Mesendoderm (in vitro differentiated cells): Measurements from ENCODE around the gene MAGI2.
A peak's percentile ranks its signal among the peaks of the same experiment; 100 is the strongest.
"Not testable (repeated sequence)": the region's sequence is repeated elsewhere in the genome, so short reads cannot be mapped to it uniquely, and the experiment has no call there.

Experiments used
- DNase-seq: peaks from one replicate; pipeline ENCODE4 v3.0.0; 2013
- H2AK5ac ChIP-seq: 2 replicates; pipeline ENCODE4 v1.6.1; 2013; ENCODE audit warnings: low read length, inconsistent platforms
- H2BK120ac ChIP-seq: 2 replicates; pipeline ENCODE4 v1.6.1; 2013; ENCODE audit warnings: low read depth, mild to moderate bottlenecking, low read length, moderate library complexity, mixed read lengths
- H2BK15ac ChIP-seq: replicated peaks from 2 replicates; pipeline ENCODE4 v1.6.1; 2013; ENCODE audit warnings: low read depth, mild to moderate bottlenecking, moderate library complexity
- H2BK5ac ChIP-seq: 2 replicates; pipeline ENCODE4 v1.6.1; 2013; ENCODE audit warnings: low read length, inconsistent platforms
- H3K18ac ChIP-seq: 2 replicates; pipeline ENCODE4 v1.6.1; 2013; ENCODE audit warnings: mild to moderate bottlenecking, low read length, mixed read lengths
- H3K23ac ChIP-seq: one replicate; pipeline ENCODE4 v1.6.1; 2013; ENCODE audit warnings: low read length
- H3K27ac ChIP-seq: 2 replicates; pipeline ENCODE4 v1.5.1; 2013; ENCODE audit warnings: low read depth, mild to moderate bottlenecking, inconsistent platforms, low read length, moderate library complexity
- H3K27me3 ChIP-seq: 2 replicates; pipeline ENCODE4 v1.6.1; 2013; ENCODE audit warnings: low read length, control low read depth, mild to moderate bottlenecking, inconsistent platforms; ENCODE audit not compliant: insufficient read depth, poor library complexity
- H3K36me3 ChIP-seq: 2 replicates; pipeline ENCODE4 v1.6.1; 2013; ENCODE audit warnings: low read length, inconsistent platforms; ENCODE audit not compliant: control insufficient read depth, insufficient read depth
- H3K4ac ChIP-seq: one replicate; pipeline ENCODE4 v1.6.1; 2013; ENCODE audit warnings: low read depth, mild to moderate bottlenecking, low read length, moderate library complexity
- H3K4me1 ChIP-seq: 2 replicates; pipeline ENCODE4 v1.6.1; 2013; ENCODE audit warnings: low read depth, low read length, inconsistent platforms; ENCODE audit not compliant: control insufficient read depth
- H3K4me2 ChIP-seq: 2 replicates; pipeline ENCODE4 v1.6.1; 2013; ENCODE audit warnings: low read length
- H3K4me3 ChIP-seq: 2 replicates; pipeline ENCODE4 v1.5.1; 2013; ENCODE audit warnings: mild to moderate bottlenecking, low read length
- H3K56ac ChIP-seq: one replicate; pipeline ENCODE4 v1.6.1; 2013; ENCODE audit warnings: low read length
- H3K79me1 ChIP-seq: 2 replicates; pipeline ENCODE4 v1.6.1; 2013; ENCODE audit warnings: low read length, inconsistent platforms
- H3K79me2 ChIP-seq: 2 replicates; pipeline ENCODE4 v1.6.1; 2013; ENCODE audit warnings: mild to moderate bottlenecking, low read length; ENCODE audit not compliant: control insufficient read depth, insufficient read depth
- H3K9ac ChIP-seq: 2 replicates; pipeline ENCODE4 v1.6.1; 2013; ENCODE audit warnings: low read length, inconsistent platforms
- H4K5ac ChIP-seq: one replicate; pipeline ENCODE4 v1.6.1; 2013; ENCODE audit warnings: low read length
- H4K8ac ChIP-seq: one replicate; pipeline ENCODE4 v1.6.1; 2013; ENCODE audit warnings: low read depth, mild to moderate bottlenecking, control low read depth, low read length, moderate library complexity
- WGBS: extraction: QIAGEN DNeasy Blood & Tissue Kit; methylation state at CpG from one replicate; pipeline ENCODE4 v1.1.7; 2013; ENCODE audit warnings: low lambda C conversion rate, missing lambda C conversion rate; ENCODE audit not compliant: insufficient coverage; ENCODE audit errors: extremely low coverage; 5-methylcytosine and 5-hydroxymethylcytosine counted together

MAGI2 gene

GRCh38 chr7:78514634-78515033, 938.8 kb downstream of the MAGI2 start:
- no peak overlapping the region for H3K23ac ChIP-seq
- H3K4me1 ChIP-seq, result no peaks in the 10 kb centered on the region
- WGBS, result no CpG with 5 or more reads among the region's 6 CpGs
- no peak overlapping the region for H4K5ac ChIP-seq
- H2AK5ac ChIP-seq, result no peak overlapping the region
- H2BK15ac ChIP-seq, result no peak overlapping the region
- H3K9ac ChIP-seq, result no peak overlapping the region
- no peaks in the 10 kb centered on the region for H3K27me3 ChIP-seq
- no peak overlapping the region for H3K4me3 ChIP-seq
- DNase-seq, result no peak
- no peak overlapping the region for H2BK5ac ChIP-seq
- H3K79me1 ChIP-seq, result no peaks in the 10 kb centered on the region
- H3K56ac ChIP-seq, result no peak overlapping the region
- no peak overlapping the region for H4K8ac ChIP-seq
- no peaks in the 10 kb centered on the region for H3K36me3 ChIP-seq
- H2BK120ac ChIP-seq, result no peak overlapping the region
- H3K4ac ChIP-seq, result no peak overlapping the region
- no peak overlapping the region for H3K27ac ChIP-seq
- no peaks in the 10 kb centered on the region for H3K79me2 ChIP-seq
- no peak overlapping the region for H3K4me2 ChIP-seq
- no peak overlapping the region for H3K18ac ChIP-seq

DNA sequence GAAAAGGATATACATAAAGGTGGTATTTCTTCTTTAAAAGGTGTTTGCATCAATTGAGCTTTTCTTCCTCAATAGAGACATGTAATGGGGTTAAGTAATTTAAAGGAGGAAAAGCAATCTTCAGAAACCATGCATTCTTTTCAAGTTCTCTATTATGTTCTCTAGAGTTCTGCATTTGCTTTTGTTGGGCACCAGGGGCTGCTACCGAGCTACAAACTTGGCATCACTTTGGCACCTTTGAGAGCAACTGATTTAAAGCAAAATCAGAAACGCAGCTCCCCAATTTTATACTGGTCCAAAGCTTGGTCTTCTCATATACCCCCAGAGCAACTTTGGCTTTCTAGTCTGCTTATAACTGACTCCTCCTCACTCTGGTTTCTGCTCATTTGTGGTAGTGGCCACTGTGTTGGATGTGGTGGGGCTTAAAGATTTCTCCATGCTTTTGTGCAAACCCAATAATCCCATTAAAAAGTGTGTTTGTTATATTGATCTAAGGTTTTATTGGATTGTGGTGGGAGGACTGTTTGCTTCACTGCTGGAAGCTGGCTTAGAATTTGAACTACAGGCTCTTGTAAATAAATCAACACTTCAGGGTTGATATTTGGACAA, 942.8 kb downstream of the MAGI2 start:
- H2AK5ac ChIP-seq, result no peak overlapping the region
- no peak overlapping the region for H3K23ac ChIP-seq
- peak overlapping the region; percentile 75 for H3K18ac ChIP-seq
- no peak overlapping the region for H3K9ac ChIP-seq
- H3K4me1 ChIP-seq, result no peaks in the 10 kb centered on the region
- H2BK5ac ChIP-seq, result no peak overlapping the region
- WGBS, result no CpG with 5 or more reads among the region's 2 CpGs
- H4K5ac ChIP-seq, result no peak overlapping the region
- H3K56ac ChIP-seq, result no peak overlapping the region
- H2BK15ac ChIP-seq, result peak overlapping the region; percentile 74
- H3K36me3 ChIP-seq, result no peaks in the 10 kb centered on the region
- no peak overlapping the region for H2BK120ac ChIP-seq
- H3K27ac ChIP-seq, result no peak overlapping the region
- H3K79me1 ChIP-seq, result no peaks in the 10 kb centered on the region
- H3K4me2 ChIP-seq, result no peak overlapping the region
- H3K4me3 ChIP-seq, result no peak overlapping the region
- no peaks in the 10 kb centered on the region for H3K27me3 ChIP-seq
- no peak overlapping the region for H3K4ac ChIP-seq
- peak overlapping the region; percentile 28 for H4K8ac ChIP-seq
- no peaks in the 10 kb centered on the region for H3K79me2 ChIP-seq
- DNase-seq, result peak; percentile 73

GRCh38 chr7:78503301-78503700, 950.2 kb downstream of the MAGI2 start:
- no CpG with 5 or more reads among the region's 2 CpGs for WGBS
- H4K5ac ChIP-seq, H3K36me3 ChIP-seq, H3K4me3 ChIP-seq, H3K4me1 ChIP-seq, H3K27ac ChIP-seq, H3K18ac ChIP-seq, H3K9ac ChIP-seq, DNase-seq, H3K4ac ChIP-seq, H2BK5ac ChIP-seq, H4K8ac ChIP-seq, H3K4me2 ChIP-seq, H2BK15ac ChIP-seq, H3K23ac ChIP-seq, H3K27me3 ChIP-seq, H3K79me2 ChIP-seq, H2BK120ac ChIP-seq, H2AK5ac ChIP-seq, H3K56ac ChIP-seq, H3K79me1 ChIP-seq: not testable (repeated sequence)

- no peak overlapping the region for H3K4me3 ChIP-seq
- H3K56ac ChIP-seq, result no peak overlapping the region
- H2BK5ac ChIP-seq, result no peak overlapping the region
- H3K9ac ChIP-seq, result no peak overlapping the region
- H3K27me3 ChIP-seq, result no peaks in the 10 kb centered on the region
- no peaks in the 10 kb centered on the region for H3K4me1 ChIP-seq
- H3K18ac ChIP-seq, result no peak overlapping the region
- H3K4me2 ChIP-seq, result no peak overlapping the region
- no peak overlapping the region for H4K8ac ChIP-seq
- H2BK120ac ChIP-seq, result no peak overlapping the region
- no peaks in the 10 kb centered on the region for H3K79me2 ChIP-seq
- no peaks in the 10 kb centered on the region for H3K79me1 ChIP-seq
- no peaks in the 10 kb centered on the region for H3K36me3 ChIP-seq
- H3K4ac ChIP-seq, result no peak overlapping the region
- no CpG with 5 or more reads among the region's 2 CpGs for WGBS
- H2BK15ac ChIP-seq, result no peak overlapping the region
- no peak overlapping the region for H2AK5ac ChIP-seq
- no peak overlapping the region for H3K27ac ChIP-seq
- DNase-seq, result no peak
- no peak overlapping the region for H3K23ac ChIP-seq
- H4K5ac ChIP-seq, result no peak overlapping the region
Observed at GRCh38 chr7:78501064-78501463, 952.4 kb downstream of the MAGI2 start.

GRCh38 chr7:78499971-78500370, 953.5 kb downstream of the MAGI2 start:
- Histone ChIP-seq H2BK5ac (no peak overlapping the region), H3K27ac (no peak overlapping the region), H2AK5ac (no peak overlapping the region), H3K9ac (no peak overlapping the region), H3K79me2 (no peaks in the 10 kb centered on the region), H3K4me2 (no peak overlapping the region), H2BK120ac (no peak overlapping the region), H3K4me3 (no peak overlapping the region), H3K23ac (no peak overlapping the region), H2BK15ac (no peak overlapping the region), H3K56ac (no peak overlapping the region), H3K4ac (no peak overlapping the region), H3K27me3 (no peaks in the 10 kb centered on the region), H3K36me3 (no peaks in the 10 kb centered on the region), H4K8ac (no peak overlapping the region), H3K4me1 (no peaks in the 10 kb centered on the region), H3K79me1 (no peaks in the 10 kb centered on the region), H3K18ac (no peak overlapping the region), H4K5ac (no peak overlapping the region)
- no peak for DNase-seq
- no CpG with 5 or more reads among the region's 2 CpGs for WGBS

DNA sequence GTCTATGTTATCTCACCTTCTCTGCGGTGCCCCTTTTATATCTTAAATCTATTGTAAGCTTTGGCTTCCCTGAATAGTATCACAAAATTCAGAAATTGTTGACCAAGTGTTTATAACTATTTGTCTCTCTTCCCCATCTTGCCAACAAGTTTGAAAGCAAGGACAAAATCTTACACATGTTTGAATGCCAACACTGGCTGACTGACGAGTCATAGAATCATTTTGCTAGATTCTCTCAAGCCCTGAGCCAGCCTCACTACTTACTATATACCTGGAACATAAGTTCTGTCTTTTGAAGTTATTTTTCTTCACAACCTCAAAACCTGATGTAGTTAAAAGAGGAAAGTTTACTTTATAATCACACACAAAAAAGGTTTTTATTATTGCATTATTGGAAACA, 954.2 kb downstream of the MAGI2 start:
- H2BK5ac ChIP-seq, result no peak overlapping the region
- no peak overlapping the region for H3K56ac ChIP-seq
- no peak overlapping the region for H2BK15ac ChIP-seq
- WGBS, result no CpG with 5 or more reads among the region's 2 CpGs
- no peak overlapping the region for H3K9ac ChIP-seq
- H4K8ac ChIP-seq, result no peak overlapping the region
- H4K5ac ChIP-seq, result no peak overlapping the region
- H3K4me2 ChIP-seq, result no peak overlapping the region
- no peaks in the 10 kb centered on the region for H3K79me2 ChIP-seq
- H3K27ac ChIP-seq, result no peak overlapping the region
- no peaks in the 10 kb centered on the region for H3K4me1 ChIP-seq
- H3K4me3 ChIP-seq, result no peak overlapping the region
- H3K23ac ChIP-seq, result no peak overlapping the region
- H2BK120ac ChIP-seq, result no peak overlapping the region
- no peak for DNase-seq
- no peak overlapping the region for H3K4ac ChIP-seq
- no peak overlapping the region for H3K18ac ChIP-seq
- H2AK5ac ChIP-seq, result no peak overlapping the region
- H3K36me3 ChIP-seq, result no peaks in the 10 kb centered on the region
- no peaks in the 10 kb centered on the region for H3K27me3 ChIP-seq
- H3K79me1 ChIP-seq, result no peaks in the 10 kb centered on the region
